IMR-90 (cell line): ENCODE data around the gene RABGAP1. TPM values are rescaled to one million over a fixed set of nuclear protein-coding genes. Genes with fewer than 3 reads are reported as not detected.

Experiments
- ATAC-seq: fragments of 200-7000 bp; cut with Tn5 transposase; 2 replicates; pipeline ENCODE4 v1.9.1; 2020; ENCODE audit warnings: low read depth, mild to moderate bottlenecking, moderate library complexity
- BruUV-seq: library from RNA; stranded (reverse); fragments of 400-500 nt; replicated peaks from 2 replicates; lab custom pipeline; 2021; lab: Mats Ljungman, UMichigan
- CTCF ChIA-PET: fragments of 300-600 bp; formaldehyde crosslinking; extraction: SDS; loops from one replicate; lab custom pipeline; 2021; ENCODE audit warnings: antibody characterized with exemption; lab: Yijun Ruan, JAX
- POLR2A ChIA-PET: fragments of 300-600 bp; sonication (Branson Sonifier 250); formaldehyde crosslinking; loops from one replicate; lab custom pipeline; 2022; ENCODE audit warnings: antibody characterized with exemption; ENCODE audit not compliant: unreplicated experiment; lab: Charles Lee
- DNase-seq: peaks from one replicate; pipeline ENCODE4 v3.0.0; 2013
- H2AFZ ChIP-seq: replicated peaks from 2 replicates; pipeline ENCODE3; 2013; ENCODE audit warnings: low read length, mild to moderate bottlenecking; ENCODE audit not compliant: poor library complexity
- H2AK5ac ChIP-seq: 2 replicates; pipeline ENCODE4 v1.6.1; 2013; ENCODE audit warnings: low read depth, low read length, inconsistent platforms
- H2AK9ac ChIP-seq: replicated peaks from 2 replicates; pipeline ENCODE3; 2013; ENCODE audit warnings: mild to moderate bottlenecking, low read depth, low read length, moderate library complexity; ENCODE audit not compliant: poor library complexity
- H2BK120ac ChIP-seq: 2 replicates; pipeline ENCODE4 v1.6.1; 2013; ENCODE audit warnings: low read depth, low read length, inconsistent platforms
- H2BK15ac ChIP-seq: 3 replicates; pipeline ENCODE4 v1.6.1; 2013; ENCODE audit warnings: low read depth, low read length, inconsistent platforms
- H2BK20ac ChIP-seq: 2 replicates; pipeline ENCODE4 v1.6.1; 2013; ENCODE audit warnings: low read depth, mild to moderate bottlenecking, inconsistent platforms, low read length, moderate library complexity
- H2BK5ac ChIP-seq: 2 replicates; pipeline ENCODE4 v1.6.1; 2013; ENCODE audit warnings: mild to moderate bottlenecking, low read depth, low read length, inconsistent platforms; ENCODE audit not compliant: poor library complexity, severe bottlenecking
- H3K14ac ChIP-seq: replicated peaks from 2 replicates; pipeline ENCODE4 v1.6.1; 2013; ENCODE audit warnings: low read depth, low read length, inconsistent platforms
- H3K18ac ChIP-seq: 2 replicates; pipeline ENCODE4 v1.6.1; 2013; ENCODE audit warnings: low read depth, low read length, control low read depth
- H3K23ac ChIP-seq: 2 replicates; pipeline ENCODE4 v1.6.1; 2013; ENCODE audit warnings: low read depth, low read length, inconsistent platforms
- H3K27ac ChIP-seq: 2 replicates; pipeline ENCODE4 v1.5.1; 2013; ENCODE audit warnings: mild to moderate bottlenecking, control low read depth, low read length; ENCODE audit not compliant: insufficient read depth
- H3K27me3 ChIP-seq: 2 replicates; pipeline ENCODE4 v1.6.1; 2013; ENCODE audit warnings: low read length; ENCODE audit not compliant: control insufficient read depth, insufficient read depth
- H3K36me3 ChIP-seq: 2 replicates; pipeline ENCODE4 v1.6.1; 2013; ENCODE audit warnings: low read length, mixed read lengths; ENCODE audit not compliant: control insufficient read depth, insufficient read depth
- H3K4ac ChIP-seq: 2 replicates; pipeline ENCODE4 v1.6.1; 2013; ENCODE audit warnings: low read depth, low read length, inconsistent platforms
- H3K4me1 ChIP-seq: 2 replicates; pipeline ENCODE4 v1.6.1; 2013; ENCODE audit warnings: low read length, mixed read lengths; ENCODE audit not compliant: control insufficient read depth, insufficient read depth
- H3K4me2 ChIP-seq: 2 replicates; pipeline ENCODE4 v1.6.1; 2013; ENCODE audit warnings: low read depth, mild to moderate bottlenecking, control low read depth, low read length, moderate library complexity
- H3K4me3 ChIP-seq: 2 replicates; pipeline ENCODE4 v1.5.1; 2013; ENCODE audit warnings: low read depth, mild to moderate bottlenecking, control low read depth, low read length, moderate library complexity; ENCODE audit not compliant: insufficient read depth
- H3K56ac ChIP-seq: 2 replicates; pipeline ENCODE4 v1.6.1; 2013; ENCODE audit warnings: low read length, inconsistent platforms; ENCODE audit not compliant: insufficient read depth; ENCODE audit errors: extremely low read depth
- H3K79me1 ChIP-seq, 2 experiments: 2 replicates each; pipeline ENCODE4 v1.6.1; 2013; ENCODE audit warnings: low read length in 2 of 2, inconsistent platforms in 1 of 2, low read depth in 1 of 2
- H3K9ac ChIP-seq: 2 replicates; pipeline ENCODE4 v1.6.1; 2013; ENCODE audit warnings: low read depth, low read length, control low read depth
- H3K9me1 ChIP-seq: 2 replicates; pipeline ENCODE4 v1.6.1; 2013; ENCODE audit warnings: low read length, inconsistent platforms; ENCODE audit not compliant: insufficient read depth
- H3K9me3 ChIP-seq: 2 replicates; pipeline ENCODE4 v1.6.1; 2013; ENCODE audit warnings: low read length; ENCODE audit not compliant: control insufficient read depth, insufficient read depth
- H4K20me1 ChIP-seq: 2 replicates; pipeline ENCODE4 v1.6.1; 2013; ENCODE audit warnings: low read length, inconsistent platforms; ENCODE audit not compliant: insufficient read depth
- H4K5ac ChIP-seq: 2 replicates; pipeline ENCODE4 v1.6.1; 2013; ENCODE audit warnings: mild to moderate bottlenecking, low read depth, low read length, control low read depth
- H4K8ac ChIP-seq, 2 experiments: 2 replicates each; pipeline ENCODE4 v1.6.1; 2013; ENCODE audit warnings: low read depth in 2 of 2, low read length in 2 of 2, control low read depth in 1 of 2, inconsistent platforms in 1 of 2
- H4K91ac ChIP-seq: 2 replicates; pipeline ENCODE4 v1.6.1; 2013; ENCODE audit warnings: low read depth, low read length, inconsistent platforms; ENCODE audit not compliant: insufficient read depth
- BHLHE40 ChIP-seq: fragments of 150-350 bp; IDR thresholded peaks from 2 replicates; pipeline ENCODE4 v1.6.1; 2016; ENCODE audit warnings: mild to moderate bottlenecking, low read depth, low read length
- CEBPB ChIP-seq: IDR thresholded peaks from 2 replicates; pipeline ENCODE4 v1.6.1; 2012; ENCODE audit warnings: low read depth, low read length, improper control_type of control experiment
- CHD1 ChIP-seq: IDR thresholded peaks from 2 replicates; pipeline ENCODE4 v1.6.1; 2012; ENCODE audit warnings: low read depth, low read length, improper control_type of control experiment
- FOS ChIP-seq: fragments of 150-350 bp; IDR thresholded peaks from 2 replicates; pipeline ENCODE4 v1.6.1; 2016; ENCODE audit warnings: low read depth, low read length
- MAFK ChIP-seq: IDR thresholded peaks from 2 replicates; pipeline ENCODE4 v1.6.1; 2012; ENCODE audit warnings: low read depth, low read length, improper control_type of control experiment
- MAZ ChIP-seq: IDR thresholded peaks from 2 replicates; pipeline ENCODE4 v1.6.1; 2012; ENCODE audit warnings: low read depth, mild to moderate bottlenecking, low read length, improper control_type of control experiment, moderate library complexity, borderline replicate concordance
- MXI1 ChIP-seq: IDR thresholded peaks from 2 replicates; pipeline ENCODE4 v1.6.1; 2012; ENCODE audit warnings: low read depth, mild to moderate bottlenecking, low read length, moderate library complexity, borderline replicate concordance
- NFE2L2 ChIP-seq: fragments of 150-350 bp; IDR thresholded peaks from 2 replicates; pipeline ENCODE4 v1.6.1; 2016; ENCODE audit warnings: low read depth, mild to moderate bottlenecking, low read length
- POLR2A ChIP-seq: IDR thresholded peaks from 2 replicates; pipeline ENCODE4 v1.6.1; 2012; ENCODE audit warnings: mild to moderate bottlenecking, low read depth, low read length
- RAD21 ChIP-seq: IDR thresholded peaks from 2 replicates; pipeline ENCODE4 v1.6.1; 2012; ENCODE audit warnings: low read length, improper control_type of control experiment
- RCOR1 ChIP-seq: IDR thresholded peaks from 2 replicates; pipeline ENCODE4 v1.6.1; 2012; ENCODE audit warnings: mild to moderate bottlenecking, low read length, improper control_type of control experiment; ENCODE audit not compliant: insufficient replicate concordance
- RFX5 ChIP-seq: IDR thresholded peaks from 2 replicates; pipeline ENCODE4 v1.8.0; 2012; ENCODE audit warnings: low read depth, mild to moderate bottlenecking, low read length, moderate library complexity
- SMC3 ChIP-seq: fragments of 150-350 bp; IDR thresholded peaks from 2 replicates; pipeline ENCODE4 v1.6.1; 2016; ENCODE audit warnings: low read depth, mild to moderate bottlenecking, antibody characterized with exemption, low read length, moderate library complexity
- WGBS, 2 experiments: methylation state at CpG; one replicate each; pipeline versions ENCODE4 v1.1.5 to v1.1.7; 2013; ENCODE audit warnings: missing lambda C conversion rate in 2 of 2; ENCODE audit not compliant: insufficient read length in 1 of 2; ENCODE audit errors: extremely low coverage in 2 of 2; 5-methylcytosine and 5-hydroxymethylcytosine counted together
- dilution Hi-C: fragments of 300-500 bp; cut with HindIII; formaldehyde crosslinking; loops from one replicate; pipeline ENCODE4 v1.14.3; 2018; ENCODE audit warnings: low sequenced_read_pairs; ENCODE audit not compliant: unreplicated experiment
- in situ Hi-C: fragments of 300-500 bp; cut with MboI; formaldehyde crosslinking; loops from 3 replicates; pipeline ENCODE4 v1.14.3; 2019; ENCODE audit warnings: low sequenced_read_pairs, inconsistent platforms, mixed read lengths
- intact Hi-C: fragments of 100-400 bp; cut with micrococcal nuclease; formaldehyde crosslinking; loops from 2 replicates; pipeline ENCODE4 v1.10.0; 2022
- polyA plus RNA-seq, 3 experiments: library from polyadenylated mRNA; depleted of rRNA; stranded (reverse); fragments of >200 nt; gene quantifications; 2 replicates each; pipeline ENCODE4 v1.2.3, GENCODE V29; 2012; ENCODE audit warnings: low replicate concordance in 1 of 3
- total RNA-seq: library from RNA; depleted of rRNA; stranded (reverse); fragments of >200 nt; gene quantifications from 2 replicates; pipeline ENCODE4 v1.2.3, GENCODE V29; 2012
- TF ChIP-seq, protein P1 (sequence below): fragments of 150-350 bp; IDR thresholded peaks from 2 replicates; pipeline ENCODE4 v1.6.1; 2016; ENCODE audit warnings: low read depth, mild to moderate bottlenecking, low read length, moderate library complexity, borderline replicate concordance
- TF ChIP-seq, protein P2 (sequence below): fragments of 150-350 bp; IDR thresholded peaks from 2 replicates; pipeline ENCODE4 v1.6.1; 2017; ENCODE audit warnings: mild to moderate bottlenecking, antibody characterized with exemption, low read length, low read depth
- TF ChIP-seq, protein P3 (sequence below): conservative IDR thresholded peaks from 2 replicates; pipeline ENCODE4 v1.5.1; 2012; ENCODE audit warnings: mild to moderate bottlenecking, low read depth, low read length, improper control_type of control experiment

RABGAP1 gene
- total and polyA plus RNA-seq, 2 of the 4 experiments (the other 2 are of a cell fraction) = 20.0 to 53.9 TPM

DNA sequence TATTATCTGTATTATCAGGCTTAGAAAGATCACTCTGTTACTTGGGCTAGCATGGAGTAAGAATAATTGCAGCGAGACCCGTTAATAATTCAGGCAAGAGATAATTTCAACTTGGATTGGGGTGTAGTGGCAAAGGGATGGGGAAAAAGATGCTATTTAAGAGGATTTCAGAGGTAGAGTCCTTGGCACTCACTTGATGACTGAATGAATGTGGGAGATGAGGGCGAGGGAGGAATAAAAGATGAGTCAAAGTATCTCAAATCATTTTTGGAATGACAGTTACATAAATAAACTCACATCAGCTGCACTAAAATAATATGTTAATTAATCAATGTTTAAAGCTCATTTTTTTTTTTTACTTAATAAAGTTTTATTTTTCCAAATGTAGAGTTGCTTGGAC is 88.2 kb downstream of the RABGAP1 start:
- H2BK15ac ChIP-seq = no peak overlapping the region
- H3K23ac ChIP-seq = no peak overlapping the region
- intact Hi-C loops = no loop called here
- H4K5ac ChIP-seq = no peak overlapping the region
- BruUV-seq = no TSS peak
- in situ Hi-C loops = no loop called here
- no peak overlapping the region for H4K8ac ChIP-seq
- H2AFZ ChIP-seq = no peak overlapping the region
- no peak overlapping the region for H3K27ac ChIP-seq
- DNase-seq (no peak), ATAC-seq (no peak)
- H3K36me3 ChIP-seq = peaks cover 7% of the 10 kb centered on the region; the same call in 1 of the 2 replicates
- ChIA-PET POLR2A (no interaction called here), CTCF (interaction anchor here (0.6 to 1.0 kb wide), 2 partner anchors 29 to 52 kb away, joined by 4 read pairs; no protein-coding TSS in a partner anchor)
- no peak overlapping the region for H3K4ac ChIP-seq
- dilution Hi-C loops = no loop called here
- no peak overlapping the region for H2AK5ac ChIP-seq
- H3K9ac ChIP-seq = no peak overlapping the region
- H3K4me1 ChIP-seq = peaks cover 7% of the 10 kb centered on the region
- WGBS, 2 experiments = no CpG with 5 or more reads among the region's 3 CpGs
- no peaks in the 10 kb centered on the region for H4K20me1 ChIP-seq
- no peaks in the 10 kb centered on the region; a peak in 2 of 4 replicates for H3K79me1 ChIP-seq
- H3K4me3 ChIP-seq = no peak overlapping the region
- no peak overlapping the region for H2BK20ac ChIP-seq
- no peak overlapping the region for H3K4me2 ChIP-seq
- H4K91ac ChIP-seq = no peak overlapping the region
- no peak overlapping the region for H2AK9ac ChIP-seq
- no peak overlapping the region for H2BK120ac ChIP-seq
- no peak overlapping the region for H2BK5ac ChIP-seq
- TF ChIP-seq RFX5 (no peak), CEBPB (no peak), MAZ (no peak), FOS (no peak), POLR2A (no peak), MXI1 (no peak), NFE2L2 (no peak), RCOR1 (no peak), MAFK (no peak), RAD21 (no peak), CHD1 (no peak), SMC3 (no peak), BHLHE40 (no peak)
- TF ChIP-seq, protein P1, sequence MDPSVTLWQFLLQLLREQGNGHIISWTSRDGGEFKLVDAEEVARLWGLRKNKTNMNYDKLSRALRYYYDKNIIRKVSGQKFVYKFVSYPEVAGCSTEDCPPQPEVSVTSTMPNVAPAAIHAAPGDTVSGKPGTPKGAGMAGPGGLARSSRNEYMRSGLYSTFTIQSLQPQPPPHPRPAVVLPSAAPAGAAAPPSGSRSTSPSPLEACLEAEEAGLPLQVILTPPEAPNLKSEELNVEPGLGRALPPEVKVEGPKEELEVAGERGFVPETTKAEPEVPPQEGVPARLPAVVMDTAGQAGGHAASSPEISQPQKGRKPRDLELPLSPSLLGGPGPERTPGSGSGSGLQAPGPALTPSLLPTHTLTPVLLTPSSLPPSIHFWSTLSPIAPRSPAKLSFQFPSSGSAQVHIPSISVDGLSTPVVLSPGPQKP = no peak
- TF ChIP-seq, protein P2, sequence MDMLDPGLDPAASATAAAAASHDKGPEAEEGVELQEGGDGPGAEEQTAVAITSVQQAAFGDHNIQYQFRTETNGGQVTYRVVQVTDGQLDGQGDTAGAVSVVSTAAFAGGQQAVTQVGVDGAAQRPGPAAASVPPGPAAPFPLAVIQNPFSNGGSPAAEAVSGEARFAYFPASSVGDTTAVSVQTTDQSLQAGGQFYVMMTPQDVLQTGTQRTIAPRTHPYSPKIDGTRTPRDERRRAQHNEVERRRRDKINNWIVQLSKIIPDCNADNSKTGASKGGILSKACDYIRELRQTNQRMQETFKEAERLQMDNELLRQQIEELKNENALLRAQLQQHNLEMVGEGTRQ = no peak
- TF ChIP-seq, protein P3, sequence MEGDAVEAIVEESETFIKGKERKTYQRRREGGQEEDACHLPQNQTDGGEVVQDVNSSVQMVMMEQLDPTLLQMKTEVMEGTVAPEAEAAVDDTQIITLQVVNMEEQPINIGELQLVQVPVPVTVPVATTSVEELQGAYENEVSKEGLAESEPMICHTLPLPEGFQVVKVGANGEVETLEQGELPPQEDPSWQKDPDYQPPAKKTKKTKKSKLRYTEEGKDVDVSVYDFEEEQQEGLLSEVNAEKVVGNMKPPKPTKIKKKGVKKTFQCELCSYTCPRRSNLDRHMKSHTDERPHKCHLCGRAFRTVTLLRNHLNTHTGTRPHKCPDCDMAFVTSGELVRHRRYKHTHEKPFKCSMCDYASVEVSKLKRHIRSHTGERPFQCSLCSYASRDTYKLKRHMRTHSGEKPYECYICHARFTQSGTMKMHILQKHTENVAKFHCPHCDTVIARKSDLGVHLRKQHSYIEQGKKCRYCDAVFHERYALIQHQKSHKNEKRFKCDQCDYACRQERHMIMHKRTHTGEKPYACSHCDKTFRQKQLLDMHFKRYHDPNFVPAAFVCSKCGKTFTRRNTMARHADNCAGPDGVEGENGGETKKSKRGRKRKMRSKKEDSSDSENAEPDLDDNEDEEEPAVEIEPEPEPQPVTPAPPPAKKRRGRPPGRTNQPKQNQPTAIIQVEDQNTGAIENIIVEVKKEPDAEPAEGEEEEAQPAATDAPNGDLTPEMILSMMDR = no peak
- H3K9me3 ChIP-seq = no peaks in the 10 kb centered on the region
- no peaks in the 10 kb centered on the region for H3K27me3 ChIP-seq
- no peak overlapping the region for H3K14ac ChIP-seq
- H3K9me1 ChIP-seq = no peaks in the 10 kb centered on the region; the same call in 1 of the 2 replicates
- H3K18ac ChIP-seq = no peak overlapping the region
- no peak overlapping the region for H3K56ac ChIP-seq
